Measurements from ENCODE around the gene HPN.
"Not testable (repeated sequence)": the region's sequence is repeated elsewhere in the genome, so short reads cannot be mapped to it uniquely, and the experiment has no call there.

Gene HPN

GRCh38 chr19:35042954-35043604 lies 1.6 kb downstream of the HPN start:
- DNase-seq (ENCODE audit: low read depth) = no peak

- DNase-seq (ENCODE audit: low read depth) = no peak
Observed at GRCh38 chr19:35043906-35044305, 2.4 kb downstream of the HPN start.

- DNase-seq (ENCODE audit: low read depth) = no peak
Observed at GRCh38 chr19:35044317-35045117, 3.0 kb downstream of the HPN start.

GRCh38 chr19:35045667-35046300 lies 4.3 kb downstream of the HPN start:
- no peak for DNase-seq (ENCODE audit: low read depth)

- no peak for DNase-seq (ENCODE audit: low read depth)
Observed at GRCh38 chr19:35046461-35046860, 4.9 kb downstream of the HPN start.

GRCh38 chr19:35048911-35049411 lies 7.4 kb downstream of the HPN start:
- DNase-seq (ENCODE audit: low read depth) = no peak

GRCh38 chr19:35049456-35049855 lies 7.9 kb downstream of the HPN start:
- no peak for DNase-seq (ENCODE audit: low read depth)

GRCh38 chr19:35050662-35051061 lies 9.1 kb downstream of the HPN start:
- DNase-seq (ENCODE audit: low read depth) = not testable (repeated sequence)

- DNase-seq (ENCODE audit: low read depth) = not testable (repeated sequence)
Observed at GRCh38 chr19:35051268-35051667, 9.7 kb downstream of the HPN start.

GRCh38 chr19:35051796-35052195 lies 10.3 kb downstream of the HPN start:
- no peak for DNase-seq (ENCODE audit: low read depth)

GRCh38 chr19:35052599-35053190 lies 11.2 kb downstream of the HPN start:
- DNase-seq (ENCODE audit: low read depth) = no peak

GRCh38 chr19:35053667-35054293 lies 12.3 kb downstream of the HPN start:
- DNase-seq (ENCODE audit: low read depth) = no peak

- no peak for DNase-seq (ENCODE audit: low read depth)
Observed at GRCh38 chr19:35054626-35055025, 13.1 kb downstream of the HPN start.

- DNase-seq (ENCODE audit: low read depth) = no peak
Observed at GRCh38 chr19:35055715-35056179, 14.2 kb downstream of the HPN start.

- DNase-seq (ENCODE audit: low read depth) = no peak
Observed at GRCh38 chr19:35056513-35057063, 15.1 kb downstream of the HPN start.

GRCh38 chr19:35058370-35058769 lies 16.8 kb downstream of the HPN start:
- DNase-seq (ENCODE audit: low read depth) = no peak

GRCh38 chr19:35059006-35059798 lies 17.7 kb downstream of the HPN start:
- no peak for DNase-seq (ENCODE audit: low read depth)

- no peak for DNase-seq (ENCODE audit: low read depth)
Observed at GRCh38 chr19:35059799-35060091, 18.2 kb downstream of the HPN start.

GRCh38 chr19:35060160-35060855 lies 18.8 kb downstream of the HPN start:
- DNase-seq (ENCODE audit: low read depth) = no peak

GRCh38 chr19:35061583-35062373 lies 20.3 kb downstream of the HPN start:
- no peak for DNase-seq (ENCODE audit: low read depth)
